Mucosa of descending colon (tissue), 3 donors: ENCODE results near the gene RETREG2. TPM values are rescaled to one million over a fixed set of nuclear protein-coding genes. Genes with fewer than 3 reads are reported as not detected.

ENCODE experiments used
- ATAC-seq: fragments of 200-7000 bp; cut with Tn5 transposase; one replicate; pipeline ENCODE4 v1.9.1; 2020; ENCODE audit warnings: mild to moderate bottlenecking, moderate library complexity
- DNase-seq, 3 donors: peaks; one replicate each; pipeline ENCODE4 v3.0.0-alpha.2; 2020
- H3K36me3 ChIP-seq: fragments of 200-600 bp; one replicate; pipeline ENCODE4 v1.8.0; 2021; ENCODE audit warnings: low read depth, mild to moderate bottlenecking
- H3K4me1 ChIP-seq: fragments of 200-600 bp; one replicate; pipeline ENCODE4 v1.8.0; 2021; ENCODE audit warnings: low read depth, mild to moderate bottlenecking
- H3K4me3 ChIP-seq: fragments of 200-600 bp; one replicate; pipeline ENCODE4 v1.8.0; 2021; ENCODE audit warnings: mild to moderate bottlenecking
- H3K9me3 ChIP-seq: fragments of 200-600 bp; one replicate; pipeline ENCODE4 v1.8.0; 2021; ENCODE audit warnings: mild to moderate bottlenecking
- CTCF ChIP-seq: fragments of 200-600 bp; IDR thresholded peaks from one replicate; pipeline ENCODE4 v1.8.0; 2022; ENCODE audit warnings: antibody characterized with exemption, mild to moderate bottlenecking
- intact Hi-C, 2 donors: fragments of 100-400 bp; cut with DNase I in 1 of 2; cut with micrococcal nuclease in 1 of 2; formaldehyde crosslinking; loops; one replicate each; pipeline versions ENCODE4 v1.11.0 to v1.11.1; 2022; cut with DNase I, micrococcal nuclease
- total RNA-seq, 3 donors: library from RNA; stranded (reverse); fragmentation: NEBNext Ultra II Directional in 2 of 3; extraction: Animal tissue kit (Norgen Biotek cat#: 25700) in 2 of 3; gene quantifications; one replicate each; pipeline versions ENCODE4 v1.2.1 to v1.2.4, GENCODE V29; 2021 to 2023
- donor health status: DM: no; HTN: no; CAD: no; lungs with moderate emphysema.
- donor health status: DM: no; HTN: no; CAD: no.
- donor health status: DM: no; HTN: yes; CAD: no.

Gene RETREG2
- total RNA-seq, 3 donors from 2014 or later = 110 to 159 (median 110) TPM

- Histone ChIP-seq H3K9me3 (no peaks in the 10 kb centered on the region), H3K4me1 (peaks cover 26% of the 10 kb centered on the region), H3K4me3 (no peak overlapping the region), H3K36me3 (no peaks in the 10 kb centered on the region)
- no peak for ATAC-seq
- no peak for DNase-seq
- intact Hi-C loops = loop anchor here in 1 of 2 donors (10.0 kb wide), 1 partner anchor 50 kb away; the partner anchor contains the start of gene NHEJ1
- no peak for TF ChIP-seq CTCF
Observed at GRCh38 chr2:219214786-219215185, 36.7 kb downstream of the RETREG2 start.

- H3K36me3 ChIP-seq = no peaks in the 10 kb centered on the region
- H3K4me1 ChIP-seq = peaks cover 26% of the 10 kb centered on the region
- no peak for ATAC-seq
- H3K9me3 ChIP-seq = no peaks in the 10 kb centered on the region
- DNase-seq = no peak
- TF ChIP-seq CTCF = no peak
- intact Hi-C loops = loop anchor here in 1 of 2 donors (10.0 kb wide), 1 partner anchor 51 kb away; the partner anchor contains the start of gene NHEJ1
- no peak overlapping the region for H3K4me3 ChIP-seq
Observed at GRCh38 chr2:219215871-219216534, 37.9 kb downstream of the RETREG2 start.

- TF ChIP-seq CTCF = no peak
- intact Hi-C loops = loop anchor here in 1 of 2 donors (10.0 kb wide), 1 partner anchor 52 kb away; the partner anchor contains the start of gene NHEJ1
- DNase-seq (no peak), ATAC-seq (no peak)
- Histone ChIP-seq H3K36me3 (no peaks in the 10 kb centered on the region), H3K4me1 (peaks cover 26% of the 10 kb centered on the region), H3K9me3 (no peaks in the 10 kb centered on the region), H3K4me3 (no peak overlapping the region)
Observed at GRCh38 chr2:219216535-219216915, 38.5 kb downstream of the RETREG2 start.

DNA sequence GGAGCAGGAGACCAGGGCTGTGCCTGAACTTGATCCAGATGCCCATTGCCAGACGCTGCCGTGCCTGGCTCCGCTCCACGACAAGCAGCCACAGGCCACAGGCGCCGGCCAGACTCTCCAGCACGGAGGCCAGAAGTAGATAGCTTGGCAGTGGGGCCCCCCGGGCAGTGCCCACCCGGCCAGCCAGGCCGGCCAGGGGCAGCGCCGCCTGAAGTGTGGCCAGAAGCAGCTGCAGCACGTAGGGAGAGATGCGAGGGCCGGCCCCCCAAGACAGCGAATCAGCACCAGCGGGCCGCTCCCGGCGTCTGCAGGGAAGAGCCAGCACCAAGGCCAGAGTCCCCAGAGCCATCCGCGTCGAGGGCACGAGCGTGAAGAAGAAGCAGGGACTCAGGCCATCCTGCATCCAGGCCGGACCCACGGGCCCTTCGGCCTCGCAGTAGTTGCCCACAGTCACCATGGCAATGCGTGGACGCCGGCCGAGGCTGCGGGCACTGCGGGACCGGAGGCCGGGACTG is 40.2 kb downstream of the RETREG2 start:
- intact Hi-C loops = loop anchor here in 1 of 2 donors (10.0 kb wide), 1 partner anchor 53 kb away; the partner anchor contains the start of gene NHEJ1
- DNase-seq = peak; percentile 58 to 82 (median 75)
- peaks cover 26% of the 10 kb centered on the region for H3K4me1 ChIP-seq
- peak overlapping the region; percentile 17 for H3K4me3 ChIP-seq
- no peaks in the 10 kb centered on the region for H3K9me3 ChIP-seq
- no peak for TF ChIP-seq CTCF
- peaks cover 2% of the 10 kb centered on the region for H3K36me3 ChIP-seq
- ATAC-seq = peak; percentile 72

GRCh38 chr2:219218732-219219701 is 40.9 kb downstream of the RETREG2 start, which contains the start of gene ABCB6:
TSS of gene ABCB6 (minus strand) at chr2:219218958. CDS start at chr2:219218673, 285 bp downstream.
- peaks cover 26% of the 10 kb centered on the region for H3K4me1 ChIP-seq
- H3K9me3 ChIP-seq = no peaks in the 10 kb centered on the region
- peaks cover 6% of the 10 kb centered on the region for H3K36me3 ChIP-seq
- ATAC-seq (peak; percentile 87), DNase-seq (peak; percentile 94 to 95 (median 95))
- peak within 1 kb of the TSS; percentile 17 for H3K4me3 ChIP-seq
- no peak for TF ChIP-seq CTCF
- intact Hi-C loops = loop anchor here in 1 of 2 donors (10.0 kb wide), 1 partner anchor 54 kb away; the partner anchor contains the start of gene NHEJ1
